Ovary (tissue), 3 donors: ENCODE measurements around the gene TNFRSF17.
"Not testable (repeated sequence)": the region's sequence is repeated elsewhere in the genome, so short reads cannot be mapped to it uniquely, and the experiment has no call there.

Experiments
- EP300 ChIP-seq: sonication (generic); formaldehyde crosslinking; IDR thresholded peaks from one replicate; pipeline ENCODE4 v1.6.1; 2017; ENCODE audit warnings: antibody characterized with exemption
- POLR2A ChIP-seq: fragments of 450-650 bp; IDR thresholded peaks from one replicate; pipeline ENCODE4 v1.6.1; 2017; ENCODE audit warnings: antibody characterized with exemption, mild to moderate bottlenecking, moderate library complexity
- TF ChIP-seq, protein P1 (sequence below), 3 donors: fragments of 450-650 bp in 2 of 3; fragments of 200-600 bp in 1 of 3; IDR thresholded peaks; one replicate each; pipeline versions ENCODE4 v1.5.1 to v1.8.0; 2016 to 2022; ENCODE audit warnings: antibody characterized with exemption in 3 of 3, mild to moderate bottlenecking in 1 of 3
- donor health status: DM: no; HTN: no; CAD: no.

DNA sequence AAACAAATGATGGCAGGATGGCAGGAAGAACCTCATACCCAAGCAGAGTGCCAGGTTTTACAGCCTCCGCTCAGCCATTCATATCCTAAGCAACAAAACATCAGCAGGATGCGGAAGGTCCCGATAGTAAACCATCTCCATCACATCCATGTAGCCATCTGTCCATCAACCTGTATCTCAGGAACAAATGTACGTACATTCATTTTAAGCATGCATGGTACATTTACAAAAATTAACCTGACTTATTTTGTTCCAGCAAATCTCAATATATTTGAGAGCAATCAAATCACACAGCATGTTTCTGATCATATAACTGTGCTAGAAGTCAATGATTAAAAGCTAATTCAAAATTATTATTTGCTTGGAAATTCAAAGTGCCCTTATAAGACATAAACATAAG is 23.1 kb upstream of the TNFRSF17 start, which contains the start of gene NPIPB2:
- not testable (repeated sequence) for TF ChIP-seq EP300, POLR2A
- TF ChIP-seq, protein P1, sequence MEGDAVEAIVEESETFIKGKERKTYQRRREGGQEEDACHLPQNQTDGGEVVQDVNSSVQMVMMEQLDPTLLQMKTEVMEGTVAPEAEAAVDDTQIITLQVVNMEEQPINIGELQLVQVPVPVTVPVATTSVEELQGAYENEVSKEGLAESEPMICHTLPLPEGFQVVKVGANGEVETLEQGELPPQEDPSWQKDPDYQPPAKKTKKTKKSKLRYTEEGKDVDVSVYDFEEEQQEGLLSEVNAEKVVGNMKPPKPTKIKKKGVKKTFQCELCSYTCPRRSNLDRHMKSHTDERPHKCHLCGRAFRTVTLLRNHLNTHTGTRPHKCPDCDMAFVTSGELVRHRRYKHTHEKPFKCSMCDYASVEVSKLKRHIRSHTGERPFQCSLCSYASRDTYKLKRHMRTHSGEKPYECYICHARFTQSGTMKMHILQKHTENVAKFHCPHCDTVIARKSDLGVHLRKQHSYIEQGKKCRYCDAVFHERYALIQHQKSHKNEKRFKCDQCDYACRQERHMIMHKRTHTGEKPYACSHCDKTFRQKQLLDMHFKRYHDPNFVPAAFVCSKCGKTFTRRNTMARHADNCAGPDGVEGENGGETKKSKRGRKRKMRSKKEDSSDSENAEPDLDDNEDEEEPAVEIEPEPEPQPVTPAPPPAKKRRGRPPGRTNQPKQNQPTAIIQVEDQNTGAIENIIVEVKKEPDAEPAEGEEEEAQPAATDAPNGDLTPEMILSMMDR (IDR thresholded peaks at IDR 0.05): not testable (repeated sequence)
